Measurements from ENCODE around the gene GNAS.

GRCh38 chr20:58890518-58891085, 38.1 kb downstream of the GNAS start:
- TF ChIP-seq CTCF (IDR thresholded peaks at IDR 0.05; ENCODE audit: low read depth, low read length, poor library complexity, severe bottlenecking) (no peak), EZH2phosphoT487 (IDR thresholded peaks at IDR 0.05; ENCODE audit: borderline replicate concordance, low read length) (no peak)

All from DOHH2 (cell line).